Gastrocnemius medialis (tissue), 4 donors: ENCODE results near the gene SCMH1.

ENCODE experiments used
- POLR2A ChIP-seq, 2 donors: fragments of 450-650 bp; IDR thresholded peaks; one replicate each; pipeline ENCODE4 v1.6.1; 2017; ENCODE audit warnings: antibody characterized with exemption in 2 of 2, mild to moderate bottlenecking in 2 of 2, moderate library complexity in 2 of 2
- TF ChIP-seq, protein P1 (sequence below), 5 experiments: fragments of 450-650 bp in 3 of 5; fragments of 200-600 bp in 2 of 5; sonication (generic) in 2 of 5; IDR thresholded peaks in 4 of 5; conservative IDR thresholded peaks in 1 of 5; 1 replicate in 4 of 5; 2 replicates in 1 of 5; pipeline ENCODE4 v1.5.1; 2016 to 2019; ENCODE audit warnings: antibody characterized with exemption in 5 of 5, mild to moderate bottlenecking in 3 of 5, moderate library complexity in 3 of 5

GRCh38 chr1:41098730-41099460 is 143.2 kb downstream of the SCMH1 start:
- TF ChIP-seq, protein P1, sequence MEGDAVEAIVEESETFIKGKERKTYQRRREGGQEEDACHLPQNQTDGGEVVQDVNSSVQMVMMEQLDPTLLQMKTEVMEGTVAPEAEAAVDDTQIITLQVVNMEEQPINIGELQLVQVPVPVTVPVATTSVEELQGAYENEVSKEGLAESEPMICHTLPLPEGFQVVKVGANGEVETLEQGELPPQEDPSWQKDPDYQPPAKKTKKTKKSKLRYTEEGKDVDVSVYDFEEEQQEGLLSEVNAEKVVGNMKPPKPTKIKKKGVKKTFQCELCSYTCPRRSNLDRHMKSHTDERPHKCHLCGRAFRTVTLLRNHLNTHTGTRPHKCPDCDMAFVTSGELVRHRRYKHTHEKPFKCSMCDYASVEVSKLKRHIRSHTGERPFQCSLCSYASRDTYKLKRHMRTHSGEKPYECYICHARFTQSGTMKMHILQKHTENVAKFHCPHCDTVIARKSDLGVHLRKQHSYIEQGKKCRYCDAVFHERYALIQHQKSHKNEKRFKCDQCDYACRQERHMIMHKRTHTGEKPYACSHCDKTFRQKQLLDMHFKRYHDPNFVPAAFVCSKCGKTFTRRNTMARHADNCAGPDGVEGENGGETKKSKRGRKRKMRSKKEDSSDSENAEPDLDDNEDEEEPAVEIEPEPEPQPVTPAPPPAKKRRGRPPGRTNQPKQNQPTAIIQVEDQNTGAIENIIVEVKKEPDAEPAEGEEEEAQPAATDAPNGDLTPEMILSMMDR (IDR thresholded peaks at IDR 0.05 in 4 of 5, conservative IDR thresholded peaks at IDR 0.05 in 1 of 5), result no peak
- no peak for TF ChIP-seq POLR2A (IDR thresholded peaks at IDR 0.05)
